NCI-H2196 (cell line): ENCODE results near the gene CCR5AS.

Source experiments
- DNase-seq: peaks from one replicate; lab custom pipeline; 2025; ENCODE audit not compliant: unreplicated experiment; lab: John Stamatoyannopoulos, UW

CCR5AS gene

DNA sequence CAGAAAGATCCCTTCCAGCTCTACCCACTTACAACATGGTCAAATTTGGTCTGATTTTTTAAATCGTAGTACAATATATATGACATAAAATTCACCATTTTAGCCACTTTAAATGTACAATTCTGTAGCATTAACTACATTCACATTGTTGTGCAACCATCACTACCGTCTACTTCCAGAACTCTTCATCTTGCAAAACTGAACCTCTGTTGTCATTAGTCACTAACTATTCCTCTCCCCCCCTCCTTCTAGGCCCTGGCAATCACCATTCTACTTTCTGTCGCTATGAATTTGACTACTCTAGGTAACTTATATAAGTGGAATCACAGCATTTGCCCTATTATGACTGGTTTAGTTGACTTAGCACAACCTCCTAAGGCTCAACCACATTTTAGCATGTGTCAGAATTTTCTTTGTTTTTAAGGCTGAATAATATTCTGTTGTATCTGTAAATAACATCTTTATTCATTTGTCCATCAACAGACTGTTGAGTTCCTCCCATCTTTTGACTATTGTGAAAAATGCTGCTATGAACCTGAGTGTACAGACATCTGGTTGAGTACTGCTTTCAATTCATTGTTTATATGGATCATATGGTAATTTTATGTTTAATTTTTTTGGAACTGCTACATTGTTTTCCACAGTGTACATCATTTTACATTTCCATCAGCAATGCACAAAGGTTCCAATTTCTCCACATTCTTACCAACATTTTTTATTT is 88.5 kb downstream of the CCR5AS start:
- DNase-seq: no peak

DNA sequence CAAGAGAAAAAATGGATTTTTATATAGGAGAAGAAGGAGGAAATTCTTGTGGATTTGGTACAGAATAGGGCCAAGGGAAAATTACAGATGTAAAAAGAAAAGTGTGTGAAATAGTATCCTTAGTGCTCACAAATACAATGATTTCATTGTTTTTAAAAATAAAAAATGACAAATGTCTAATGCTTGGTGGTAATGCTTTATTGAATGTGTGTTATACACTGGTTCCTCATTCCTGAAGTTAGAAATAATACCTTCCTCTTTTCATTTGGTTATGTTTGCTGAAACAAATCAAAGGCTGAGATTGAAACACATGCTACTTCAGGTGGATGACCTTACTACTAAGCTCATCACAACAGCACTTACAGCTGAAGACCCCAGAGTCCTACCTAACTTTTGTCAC is 90.7 kb downstream of the CCR5AS start:
- DNase-seq: no peak

DNA sequence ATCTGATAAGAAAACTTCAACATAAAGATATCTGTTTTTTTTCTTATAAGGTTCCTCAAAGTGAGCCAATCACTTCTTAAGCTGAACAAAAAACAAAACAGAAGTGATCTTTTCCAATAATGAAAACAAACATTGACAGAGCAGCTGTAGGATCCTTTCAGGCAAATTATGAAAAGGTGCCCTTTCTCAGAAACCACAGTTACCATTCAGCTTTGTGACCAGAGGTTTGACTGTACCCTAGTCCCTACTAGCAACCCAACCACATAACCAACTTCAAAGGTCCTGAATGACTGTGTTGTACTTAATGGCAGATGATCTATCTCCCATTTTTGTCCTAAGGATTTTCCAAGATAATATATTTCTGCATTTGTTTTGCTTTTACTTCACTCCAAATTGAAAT is 92.3 kb downstream of the CCR5AS start:
- no peak for DNase-seq
